ENCODE data around the gene CCND1. TPM values are rescaled to one million over a fixed set of nuclear protein-coding genes. Genes with fewer than 3 reads are reported as not detected.

CCND1 gene
- total and polyA plus RNA-seq, 2 of the 8 experiments (the other 6 are each of a cell fraction or from before 2014, with no cell fraction given) = 64.5 to 170 TPM

- no peak for TF ChIP-seq RNF2 (IDR thresholded peaks at IDR 0.05; ENCODE audit: borderline replicate concordance, low read depth, low read length, missing control alignments, poor library complexity, severe bottlenecking)
- no peak for TF ChIP-seq RBBP5 (IDR thresholded peaks at IDR 0.05; ENCODE audit: borderline replicate concordance, low read depth, low read length)
- TF ChIP-seq POLR2AphosphoS5 (IDR thresholded peaks at IDR 0.05; ENCODE audit: low read depth, low read length) = peak; percentile 97
- no peak for TF ChIP-seq ATF2 (IDR thresholded peaks at IDR 0.05; ENCODE audit: low read length)
- peak; percentile 40; the same call in 1 of the 2 replicates for TF ChIP-seq YY1 (IDR thresholded peaks at IDR 0.05; ENCODE audit: low read depth, low read length)
- TF ChIP-seq RAD21 (IDR thresholded peaks at IDR 0.05 in 1 of 2, conservative IDR thresholded peaks at IDR 0.05 in 1 of 2; ENCODE audit: low read depth in 2 of 2, low read length in 2 of 2) = peak; percentile 33 to 58; a peak in 2 of 4 replicates
- TF ChIP-seq TAF7 (optimal IDR thresholded peaks at IDR 0.05; ENCODE audit: borderline replicate concordance, low read depth, low read length) = peak; percentile 98
- TF ChIP-seq EP300 (IDR thresholded peaks at IDR 0.05; ENCODE audit: borderline replicate concordance in 1 of 2, low read depth in 2 of 2, low read length in 2 of 2) = no peak
- no peak; the same call in 1 of the 2 replicates for TF ChIP-seq E2F6 (IDR thresholded peaks at IDR 0.05)
- peak; percentile 74 for TF ChIP-seq SAP30 (IDR thresholded peaks at IDR 0.05; ENCODE audit: insufficient read depth, insufficient replicate concordance, low read length)
- TF ChIP-seq CTCF (IDR thresholded peaks at IDR 0.05; ENCODE audit: control extremely low read depth in 1 of 3, insufficient read depth in 1 of 3, low read depth in 1 of 3, low read length in 3 of 3) = peak in 1 of 3 experiments; percentile 38; a peak in 2 of 4 replicates
- no peak for TF ChIP-seq FOSL1 (IDR thresholded peaks at IDR 0.05; ENCODE audit: insufficient read depth, low read depth, low read length)
- no peak for TF ChIP-seq CEBPB (IDR thresholded peaks at IDR 0.05; ENCODE audit: low read depth, low read length)
- no peak for TF ChIP-seq CHD1 (IDR thresholded peaks at IDR 0.05; ENCODE audit: low read depth, low read length)
- TF ChIP-seq GABPA (IDR thresholded peaks at IDR 0.05; ENCODE audit: borderline replicate concordance, insufficient read depth, low read length) = no peak; the same call in 1 of the 2 replicates
- peak; percentile 98 for TF ChIP-seq TAF1 (IDR thresholded peaks at IDR 0.05; ENCODE audit: low read depth, low read length)
- TF ChIP-seq TCF12 (IDR thresholded peaks at IDR 0.05; ENCODE audit: low read depth, low read length) = 0 out of 2 replicates have a peak, but pooled peaks have one; percentile 45
Measured at GRCh38 chr11:69640995-69641581, at the start of gene CCND1 (continued).

Data from H1 (cell line).